Testis (tissue), 2 donors: ENCODE measurements around the gene TAS2R40.

Experiments
- POLR2A ChIP-seq: fragments of 450-650 bp; IDR thresholded peaks from one replicate; pipeline ENCODE4 v1.6.1; 2017; ENCODE audit warnings: antibody characterized with exemption, mild to moderate bottlenecking, moderate library complexity
- TF ChIP-seq, protein P1 (sequence below), 3 experiments: fragments of 450-650 bp in 2 of 3; fragments of 200-600 bp in 1 of 3; sonication (generic) in 1 of 3; IDR thresholded peaks; one replicate each; pipeline ENCODE4 v1.5.1; 2016 to 2019; ENCODE audit warnings: antibody characterized with exemption in 3 of 3, mild to moderate bottlenecking in 2 of 3, moderate library complexity in 1 of 3

DNA sequence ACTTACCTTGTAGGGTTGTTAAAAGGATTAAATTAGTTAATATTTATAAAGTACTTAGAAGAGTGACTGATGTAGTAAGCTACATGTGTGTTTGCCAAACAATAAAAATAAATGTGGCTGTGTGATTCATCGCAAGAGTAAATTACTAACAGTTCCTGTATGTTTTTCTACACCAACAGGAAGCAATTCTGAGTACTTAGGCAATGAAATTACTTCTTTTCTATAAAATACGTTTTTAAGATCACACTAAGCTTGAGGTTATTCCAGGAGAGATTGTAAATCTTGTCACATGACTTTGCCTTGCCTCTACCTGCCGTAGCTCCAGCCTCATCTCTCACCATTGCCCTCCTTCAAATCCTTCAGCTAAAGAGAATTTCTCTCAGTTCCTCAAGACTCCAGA lies 23.3 kb downstream of the TAS2R40 start:
- TF ChIP-seq, protein P1, sequence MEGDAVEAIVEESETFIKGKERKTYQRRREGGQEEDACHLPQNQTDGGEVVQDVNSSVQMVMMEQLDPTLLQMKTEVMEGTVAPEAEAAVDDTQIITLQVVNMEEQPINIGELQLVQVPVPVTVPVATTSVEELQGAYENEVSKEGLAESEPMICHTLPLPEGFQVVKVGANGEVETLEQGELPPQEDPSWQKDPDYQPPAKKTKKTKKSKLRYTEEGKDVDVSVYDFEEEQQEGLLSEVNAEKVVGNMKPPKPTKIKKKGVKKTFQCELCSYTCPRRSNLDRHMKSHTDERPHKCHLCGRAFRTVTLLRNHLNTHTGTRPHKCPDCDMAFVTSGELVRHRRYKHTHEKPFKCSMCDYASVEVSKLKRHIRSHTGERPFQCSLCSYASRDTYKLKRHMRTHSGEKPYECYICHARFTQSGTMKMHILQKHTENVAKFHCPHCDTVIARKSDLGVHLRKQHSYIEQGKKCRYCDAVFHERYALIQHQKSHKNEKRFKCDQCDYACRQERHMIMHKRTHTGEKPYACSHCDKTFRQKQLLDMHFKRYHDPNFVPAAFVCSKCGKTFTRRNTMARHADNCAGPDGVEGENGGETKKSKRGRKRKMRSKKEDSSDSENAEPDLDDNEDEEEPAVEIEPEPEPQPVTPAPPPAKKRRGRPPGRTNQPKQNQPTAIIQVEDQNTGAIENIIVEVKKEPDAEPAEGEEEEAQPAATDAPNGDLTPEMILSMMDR (IDR thresholded peaks at IDR 0.05) = no peak
- no peak for TF ChIP-seq POLR2A
